Kidney (tissue), 14 donors: ENCODE measurements around the gene FNDC11. TPM values are rescaled to one million over a fixed set of nuclear protein-coding genes. Genes with fewer than 3 reads are reported as not detected.
A peak's percentile ranks its signal among the peaks of the same experiment; 100 is the strongest.

Source experiments
- DNase-seq, 5 donors: peaks; one replicate each; pipeline ENCODE4 v3.0.0-alpha.2; 2013 to 2020
- FAIRE-seq: peaks from 2 replicates; lab custom pipeline; 2012; peaks lifted over from hg19 to GRCh38; lab: Jason Lieb, UNC
- H3K27ac ChIP-seq, 2 donors: one replicate each; pipeline ENCODE4 v1.7.0; 2013; ENCODE audit warnings: low read depth in 2 of 2, low read length in 2 of 2, inconsistent platforms in 1 of 2
- H3K27me3 ChIP-seq: one replicate; pipeline ENCODE4 v1.7.1; 2013; ENCODE audit warnings: low read length, inconsistent platforms; ENCODE audit not compliant: control insufficient read depth, insufficient read depth
- H3K36me3 ChIP-seq, 3 donors: one replicate each; pipeline versions ENCODE4 v1.7.0 to v1.7.1; 2013; ENCODE audit warnings: low read length in 3 of 3, control low read depth in 1 of 3, inconsistent platforms in 1 of 3; ENCODE audit not compliant: insufficient read depth in 3 of 3, control insufficient read depth in 2 of 3
- H3K4me1 ChIP-seq, 3 donors: one replicate each; pipeline versions ENCODE4 v1.7.0 to v1.7.1; 2013; ENCODE audit warnings: low read length in 3 of 3, inconsistent platforms in 1 of 3, low read depth in 1 of 3; ENCODE audit not compliant: control insufficient read depth in 2 of 3, insufficient read depth in 2 of 3
- H3K4me3 ChIP-seq, 3 donors: one replicate each; pipeline versions ENCODE4 v1.7.0 to v1.8.1; 2013; ENCODE audit warnings: low read length in 3 of 3, control low read depth in 1 of 3, inconsistent platforms in 1 of 3
- H3K9ac ChIP-seq, 3 donors: one replicate each; pipeline versions ENCODE4 v1.7.0 to v1.7.1; 2013; ENCODE audit warnings: low read length in 3 of 3, control low read depth in 1 of 3, inconsistent platforms in 1 of 3
- H3K9me3 ChIP-seq, 3 donors: one replicate each; pipeline versions ENCODE4 v1.7.0 to v1.7.1; 2013; ENCODE audit warnings: low read length in 3 of 3, control low read depth in 1 of 3, inconsistent platforms in 1 of 3; ENCODE audit not compliant: control insufficient read depth in 2 of 3, insufficient read depth in 1 of 3
- intact Hi-C: fragments of 100-400 bp; cut with DNase I; formaldehyde crosslinking; loops from one replicate; pipeline ENCODE4 v1.11.1; 2022
- polyA plus RNA-seq: library from polyadenylated mRNA; stranded (reverse); fragments of 350-450 nt; fragmentation: Illumina TruSeq; extraction: RNeasy Lipid Tissue Mini Kit (QIAGEN cat#74804); gene quantifications from one replicate; pipeline ENCODE4 v1.2.3, GENCODE V29; 2014; ENCODE audit warnings: low read depth, low replicate concordance; ENCODE audit not compliant: insufficient read depth
- total RNA-seq: library from RNA; stranded (reverse); fragmentation: NEBNext Ultra II Directional; extraction: Animal tissue kit (Norgen Biotek cat#: 25700); gene quantifications from one replicate; pipeline ENCODE4 v1.2.1, GENCODE V29; 2021
- TF ChIP-seq, protein P1 (sequence below): IDR thresholded peaks from 3 replicates; pipeline ENCODE4 v1.5.1; 2012; ENCODE audit warnings: mild to moderate bottlenecking, moderate library complexity, borderline replicate concordance; ENCODE audit not compliant: insufficient read depth; ENCODE audit errors: extremely low read depth
- donor health status: control.
- donor health status: control.
- donor health status: control.
- donor health status: control.
- donor health status: control.
- donor health status: DM: yes; HTN: yes; CAD: no.
- donor health status: Normal renal cell carcinoma (clear cell type).

Gene FNDC11
- total and polyA plus RNA-seq, 2 donors from 2014 or later: 0.47 to 1.6 TPM

GRCh38 chr20:63546256-63546955 lies 7.6 kb upstream of the FNDC11 start:
- no peaks in the 10 kb centered on the region for H3K36me3 ChIP-seq
- H3K9me3 ChIP-seq: no peaks in the 10 kb centered on the region
- H3K27ac ChIP-seq: no peak overlapping the region
- H3K27me3 ChIP-seq: no peaks in the 10 kb centered on the region
- no peaks in the 10 kb centered on the region for H3K4me1 ChIP-seq
- TF ChIP-seq, protein P1, sequence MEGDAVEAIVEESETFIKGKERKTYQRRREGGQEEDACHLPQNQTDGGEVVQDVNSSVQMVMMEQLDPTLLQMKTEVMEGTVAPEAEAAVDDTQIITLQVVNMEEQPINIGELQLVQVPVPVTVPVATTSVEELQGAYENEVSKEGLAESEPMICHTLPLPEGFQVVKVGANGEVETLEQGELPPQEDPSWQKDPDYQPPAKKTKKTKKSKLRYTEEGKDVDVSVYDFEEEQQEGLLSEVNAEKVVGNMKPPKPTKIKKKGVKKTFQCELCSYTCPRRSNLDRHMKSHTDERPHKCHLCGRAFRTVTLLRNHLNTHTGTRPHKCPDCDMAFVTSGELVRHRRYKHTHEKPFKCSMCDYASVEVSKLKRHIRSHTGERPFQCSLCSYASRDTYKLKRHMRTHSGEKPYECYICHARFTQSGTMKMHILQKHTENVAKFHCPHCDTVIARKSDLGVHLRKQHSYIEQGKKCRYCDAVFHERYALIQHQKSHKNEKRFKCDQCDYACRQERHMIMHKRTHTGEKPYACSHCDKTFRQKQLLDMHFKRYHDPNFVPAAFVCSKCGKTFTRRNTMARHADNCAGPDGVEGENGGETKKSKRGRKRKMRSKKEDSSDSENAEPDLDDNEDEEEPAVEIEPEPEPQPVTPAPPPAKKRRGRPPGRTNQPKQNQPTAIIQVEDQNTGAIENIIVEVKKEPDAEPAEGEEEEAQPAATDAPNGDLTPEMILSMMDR: no peak
- no peak overlapping the region for H3K4me3 ChIP-seq
- intact Hi-C loops: no loop called here
- DNase-seq (peak in 1 of 5 donors; percentile 59), FAIRE-seq (no peak)
- no peak overlapping the region for H3K9ac ChIP-seq

DNA sequence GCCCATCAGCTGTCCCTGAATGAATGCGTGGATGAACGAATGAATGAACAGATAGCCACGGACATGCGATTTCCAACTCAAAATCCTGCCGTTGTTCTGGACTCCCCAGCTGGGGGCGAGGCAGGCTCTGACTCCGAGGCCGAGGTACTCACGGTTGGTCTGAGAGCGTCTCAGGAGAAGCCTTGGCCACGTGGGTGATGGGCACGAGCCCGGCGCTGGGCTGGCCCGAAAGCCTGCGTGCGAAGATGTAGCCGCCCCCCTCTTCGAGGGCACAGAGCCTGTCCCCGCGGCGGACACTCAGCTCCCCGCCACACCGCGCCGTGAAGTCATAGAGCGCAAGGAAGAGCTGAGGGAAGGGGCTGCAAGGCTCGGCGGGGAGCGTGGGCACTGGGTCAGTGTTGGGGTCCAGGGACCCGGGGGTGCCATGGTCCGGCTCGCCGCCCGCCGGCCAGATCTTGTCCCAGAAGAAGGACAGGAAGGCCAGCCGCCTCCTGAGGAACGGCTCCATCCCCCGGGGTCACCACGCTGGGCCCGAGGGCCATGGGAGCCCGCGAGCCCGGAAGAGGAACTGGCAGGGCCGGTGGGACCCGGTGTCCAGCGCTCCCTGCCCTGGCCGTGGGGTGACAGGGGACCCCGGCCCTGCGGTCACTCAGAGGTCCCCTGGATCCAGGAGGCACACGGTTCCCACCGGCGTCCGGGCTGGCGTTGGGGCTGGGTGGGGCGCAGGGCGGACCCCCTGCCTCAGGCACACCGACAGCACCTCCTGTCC lies 6.8 kb upstream of the FNDC11 start:
- intact Hi-C loops: no loop called here
- no peaks in the 10 kb centered on the region for H3K27me3 ChIP-seq
- DNase-seq: no peak
- TF ChIP-seq, protein P1: no peak
- H3K4me3 ChIP-seq: no peak overlapping the region
- no peaks in the 10 kb centered on the region for H3K4me1 ChIP-seq
- H3K27ac ChIP-seq: no peak overlapping the region
- no peaks in the 10 kb centered on the region for H3K36me3 ChIP-seq
- no peak overlapping the region for H3K9ac ChIP-seq
- FAIRE-seq: no peak
- no peaks in the 10 kb centered on the region for H3K9me3 ChIP-seq

GRCh38 chr20:63547725-63548480 lies 6.1 kb upstream of the FNDC11 start, which contains the start of gene SRMS:
TSS of gene SRMS (minus strand) at chr20:63547749. CDS start at chr20:63547463, 286 bp downstream.
- no peak for FAIRE-seq

More at GRCh38 chr20:63547725-63548480, 6.1 kb upstream of the FNDC11 start, which contains the start of gene SRMS:
- TF ChIP-seq, protein P1: no peak
- Histone ChIP-seq H3K27ac (no peak within 1 kb of the TSS), H3K27me3 (no peaks in the 10 kb centered on the region), H3K4me3 (no peak within 1 kb of the TSS), H3K4me1 (no peaks in the 10 kb centered on the region), H3K36me3 (no peaks in the 10 kb centered on the region), H3K9me3 (no peaks in the 10 kb centered on the region), H3K9ac (no peak within 1 kb of the TSS)
- intact Hi-C loops: no loop called here
- DNase-seq: peak in 1 of 5 donors; percentile 28
